ENCODE measurements around the gene SRSF3.

GRCh38 chr6:36626636-36627035, 32.5 kb downstream of the SRSF3 start:
- no peak for TF ChIP-seq CTCF (IDR thresholded peaks at IDR 0.05)
- no peak for TF ChIP-seq POLR2A (IDR thresholded peaks at IDR 0.05)

All from adrenal gland (tissue), 5 donors.